ES-I3 (cell line): ENCODE data around the gene PBX1.
"Not testable (repeated sequence)": the region's sequence is repeated elsewhere in the genome, so short reads cannot be mapped to it uniquely, and the experiment has no call there.

Experiments
- H3K36me3 ChIP-seq: 2 replicates; pipeline ENCODE4 v1.6.1; 2013; ENCODE audit warnings: mild to moderate bottlenecking, low read length, control low read depth, moderate library complexity; ENCODE audit not compliant: insufficient read depth
- H3K4me1 ChIP-seq: 2 replicates; pipeline ENCODE4 v1.6.1; 2013; ENCODE audit warnings: mild to moderate bottlenecking, control low read depth, low read length; ENCODE audit not compliant: insufficient read depth
- H3K9ac ChIP-seq: 2 replicates; pipeline ENCODE4 v1.6.1; 2013; ENCODE audit warnings: low read depth, mild to moderate bottlenecking, low read length, moderate library complexity
- H3K9me3 ChIP-seq: 2 replicates; pipeline ENCODE4 v1.6.1; 2013; ENCODE audit warnings: mild to moderate bottlenecking, low read length, moderate library complexity; ENCODE audit not compliant: control insufficient read depth, insufficient read depth

PBX1 gene

DNA sequence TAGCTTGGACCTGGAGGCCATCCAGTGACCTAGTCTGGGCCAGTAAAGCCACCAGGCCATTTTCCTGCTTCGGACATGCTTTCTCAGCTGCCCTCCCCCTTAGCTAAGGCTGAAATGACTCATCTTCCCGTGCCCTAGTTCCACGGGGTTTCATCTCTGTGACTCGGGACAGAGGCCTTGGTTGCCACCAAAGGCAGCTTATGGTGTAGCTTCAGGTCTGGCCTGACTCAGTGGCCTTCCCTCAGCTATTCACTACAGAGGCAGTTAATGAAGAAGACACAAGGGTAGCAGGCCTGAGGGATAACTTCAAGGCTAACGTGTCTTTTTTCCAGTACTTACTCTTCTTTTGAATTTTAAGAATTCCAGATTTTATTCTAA, 82.4 kb downstream of the PBX1 start:
- H3K4me1 ChIP-seq = peaks cover 32% of the 10 kb centered on the region
- H3K36me3 ChIP-seq = no peaks in the 10 kb centered on the region
- no peak overlapping the region for H3K9ac ChIP-seq
- H3K9me3 ChIP-seq = no peaks in the 10 kb centered on the region

DNA sequence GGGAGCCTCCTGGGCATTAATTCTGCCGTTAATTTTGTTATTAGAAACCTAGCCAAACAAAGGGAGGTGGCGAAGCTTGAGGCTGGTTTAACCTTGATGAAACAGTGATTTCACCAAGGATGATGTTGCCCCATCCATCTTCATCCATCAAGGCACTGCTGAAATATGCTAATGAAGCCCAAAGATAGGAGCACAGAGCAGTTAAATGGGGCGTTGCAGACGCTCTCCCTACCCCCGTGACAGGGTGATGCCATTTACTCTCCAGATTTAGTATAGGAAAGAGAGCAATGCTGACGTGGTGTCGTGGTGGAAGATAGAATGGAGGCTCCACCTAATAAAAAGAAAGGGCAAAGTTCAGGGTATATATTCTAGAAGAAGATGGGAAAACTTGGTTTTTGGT, 84.0 kb downstream of the PBX1 start:
- Histone ChIP-seq H3K4me1 (peaks cover 31% of the 10 kb centered on the region), H3K9me3 (no peaks in the 10 kb centered on the region), H3K9ac (no peak overlapping the region), H3K36me3 (no peaks in the 10 kb centered on the region)

- H3K9me3 ChIP-seq = no peaks in the 10 kb centered on the region
- peaks cover 34% of the 10 kb centered on the region for H3K4me1 ChIP-seq
- H3K9ac ChIP-seq = no peak overlapping the region
- H3K36me3 ChIP-seq = no peaks in the 10 kb centered on the region
Measured at GRCh38 chr1:164644268-164644667, 85.3 kb downstream of the PBX1 start.

GRCh38 chr1:164644774-164645644, 86.0 kb downstream of the PBX1 start:
- Histone ChIP-seq H3K36me3 (no peaks in the 10 kb centered on the region), H3K4me1 (peaks cover 39% of the 10 kb centered on the region), H3K9me3 (no peaks in the 10 kb centered on the region), H3K9ac (no peak overlapping the region)

DNA sequence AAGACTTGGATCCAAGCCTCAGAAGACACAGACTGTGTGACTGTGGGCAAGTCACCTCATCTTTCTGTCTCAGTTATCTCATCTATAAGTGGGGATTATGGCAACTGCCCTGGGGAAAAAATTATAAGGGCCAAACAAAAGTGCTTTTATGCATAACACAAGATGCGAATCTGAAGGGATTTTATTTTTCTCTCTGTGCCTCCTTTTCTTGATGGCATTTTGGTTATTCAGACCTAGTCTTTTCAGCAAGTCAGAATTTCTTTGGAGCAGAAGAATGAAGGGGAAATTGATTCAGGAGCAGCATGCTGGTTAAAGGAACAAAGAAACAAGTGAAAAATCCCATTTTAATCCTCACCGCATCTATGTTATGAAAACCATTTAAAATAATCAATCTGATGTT, 86.9 kb downstream of the PBX1 start:
- H3K4me1 ChIP-seq = peaks cover 44% of the 10 kb centered on the region
- no peak overlapping the region for H3K9ac ChIP-seq
- H3K9me3 ChIP-seq = no peaks in the 10 kb centered on the region
- H3K36me3 ChIP-seq = no peaks in the 10 kb centered on the region

DNA sequence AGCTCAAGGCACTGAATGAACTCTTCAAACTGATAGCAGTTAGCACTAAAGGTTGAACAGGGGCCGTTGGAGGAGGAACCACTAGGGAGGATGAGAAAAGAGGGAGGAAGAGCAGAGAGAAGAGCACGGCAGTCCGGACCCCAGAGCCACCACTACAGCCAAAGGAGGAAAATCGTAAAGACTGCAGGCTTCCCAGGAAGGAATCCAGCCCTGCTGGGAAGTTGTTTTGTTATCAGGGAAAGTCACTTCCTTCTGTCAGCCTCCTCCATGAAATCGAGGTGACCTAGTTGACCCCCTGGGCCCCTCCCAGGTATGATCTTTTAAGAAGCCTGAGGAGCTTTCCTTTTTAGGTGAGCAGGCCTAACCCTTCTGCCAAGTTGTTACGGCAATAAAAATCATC, 88.2 kb downstream of the PBX1 start:
- Histone ChIP-seq H3K4me1 (peaks cover 50% of the 10 kb centered on the region), H3K9me3 (no peaks in the 10 kb centered on the region)

GRCh38 chr1:164648636-164649035, 89.7 kb downstream of the PBX1 start:
- H3K9ac ChIP-seq = no peak overlapping the region
- H3K9me3 ChIP-seq = no peaks in the 10 kb centered on the region
- H3K4me1 ChIP-seq = peaks cover 50% of the 10 kb centered on the region
- H3K36me3 ChIP-seq = no peaks in the 10 kb centered on the region

More for the DNA sequence above, 88.2 kb downstream of the PBX1 start:
- H3K36me3 ChIP-seq = no peaks in the 10 kb centered on the region
- no peak overlapping the region for H3K9ac ChIP-seq

GRCh38 chr1:164649146-164649545, 90.2 kb downstream of the PBX1 start:
- Histone ChIP-seq H3K36me3 (no peaks in the 10 kb centered on the region), H3K4me1 (peaks cover 50% of the 10 kb centered on the region), H3K9me3 (no peaks in the 10 kb centered on the region), H3K9ac (no peak overlapping the region)

- no peaks in the 10 kb centered on the region for H3K36me3 ChIP-seq
- H3K4me1 ChIP-seq = peaks cover 43% of the 10 kb centered on the region
Measured at GRCh38 chr1:164650531-164650930, 91.5 kb downstream of the PBX1 start.

DNA sequence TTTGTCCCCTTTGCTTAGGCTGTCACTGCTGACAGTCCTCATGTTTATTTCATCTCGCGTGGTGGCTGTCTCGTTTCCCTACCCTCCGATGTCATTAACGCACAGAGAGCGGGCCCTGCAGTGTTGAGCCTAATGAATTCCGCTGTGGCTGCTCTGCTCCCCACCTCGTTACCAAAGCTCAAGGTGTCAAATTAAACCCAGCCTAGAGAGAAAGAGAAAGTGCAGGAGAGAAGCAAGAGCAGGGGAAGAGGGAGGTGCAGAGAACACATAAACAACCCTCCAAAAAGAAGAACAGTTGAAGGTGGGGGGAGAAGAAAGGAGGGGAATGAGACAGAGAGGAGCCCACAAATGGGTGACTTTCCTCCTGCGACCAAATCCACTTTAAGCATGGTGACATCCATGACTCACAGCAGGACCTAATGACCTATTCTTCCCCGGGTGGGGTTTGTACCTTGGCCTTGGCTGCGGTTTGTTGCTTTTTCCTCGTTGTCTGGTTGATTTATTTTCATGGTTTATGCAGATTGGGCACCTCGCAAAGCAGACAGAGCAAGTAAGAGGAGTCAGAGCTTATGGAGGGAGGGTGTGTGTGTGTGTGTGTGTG, 92.5 kb downstream of the PBX1 start:
- Histone ChIP-seq H3K9me3 (no peaks in the 10 kb centered on the region), H3K36me3 (no peaks in the 10 kb centered on the region), H3K4me1 (peaks cover 39% of the 10 kb centered on the region), H3K9ac (no peak overlapping the region)

More at GRCh38 chr1:164650531-164650930, 91.5 kb downstream of the PBX1 start:
- Histone ChIP-seq H3K9me3 (no peaks in the 10 kb centered on the region), H3K9ac (no peak overlapping the region)

DNA sequence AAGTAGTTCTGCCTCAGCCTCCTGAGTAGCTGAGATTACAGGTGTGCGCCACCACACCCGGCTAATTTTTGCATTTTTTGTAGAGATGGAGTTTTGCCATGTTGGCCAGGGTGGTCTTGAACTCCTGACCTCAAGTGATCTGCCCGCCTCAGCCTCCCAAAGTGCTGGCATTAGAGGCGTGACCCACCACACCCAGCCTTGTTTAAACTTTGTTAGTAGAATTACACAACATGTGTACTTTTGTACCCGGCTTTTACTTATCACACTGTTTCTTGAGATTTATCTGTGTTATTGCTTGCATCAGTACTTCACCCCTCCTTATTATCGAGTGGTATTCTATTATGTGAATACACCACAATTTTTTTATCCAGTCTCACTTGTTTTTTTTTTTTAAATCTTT, 94.0 kb downstream of the PBX1 start:
- H3K9me3 ChIP-seq, H3K36me3 ChIP-seq, H3K9ac ChIP-seq: not testable (repeated sequence)
- peaks cover 29% of the 10 kb centered on the region for H3K4me1 ChIP-seq

GRCh38 chr1:164653705-164654104, 94.7 kb downstream of the PBX1 start:
- Histone ChIP-seq H3K9ac (no peak overlapping the region), H3K4me1 (peaks cover 22% of the 10 kb centered on the region), H3K9me3 (no peaks in the 10 kb centered on the region), H3K36me3 (no peaks in the 10 kb centered on the region)

- Histone ChIP-seq H3K9me3 (no peaks in the 10 kb centered on the region), H3K9ac (no peak overlapping the region), H3K36me3 (no peaks in the 10 kb centered on the region), H3K4me1 (peaks cover 17% of the 10 kb centered on the region)
Measured at GRCh38 chr1:164654200-164654599, 95.2 kb downstream of the PBX1 start.

GRCh38 chr1:164658864-164659263, 99.9 kb downstream of the PBX1 start:
- H3K9ac ChIP-seq = no peak overlapping the region
- no peaks in the 10 kb centered on the region for H3K36me3 ChIP-seq
- H3K9me3 ChIP-seq = no peaks in the 10 kb centered on the region
- H3K4me1 ChIP-seq = no peaks in the 10 kb centered on the region
